ENCODE data around the gene SON.
"Not testable (repeated sequence)": the region's sequence is repeated elsewhere in the genome, so short reads cannot be mapped to it uniquely, and the experiment has no call there.

Gene SON

DNA sequence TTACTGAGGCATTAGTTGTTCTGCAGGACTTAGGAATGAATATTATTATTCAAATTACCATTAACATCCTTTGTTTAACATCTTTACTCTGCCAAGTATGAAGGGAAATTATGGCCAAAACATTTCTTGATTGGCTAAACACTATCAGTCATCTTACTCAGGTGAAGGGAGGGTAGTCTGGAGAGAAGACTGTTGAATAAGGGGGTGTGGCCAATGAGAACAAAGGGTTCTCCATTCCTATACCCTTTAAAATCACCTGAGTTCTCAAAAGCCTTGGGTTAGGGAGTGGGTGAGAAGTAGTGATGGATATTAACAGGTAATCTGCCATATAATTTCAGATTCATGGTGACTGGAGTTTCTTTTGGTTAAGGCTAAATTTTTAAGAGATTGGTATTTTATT lies 79.4 kb downstream of the SON start:
- Mint-ChIP-seq H3K27ac (no peak overlapping the region), H3K36me3 (peaks cover 13 to 32% of the 10 kb centered on the region in 2 donors)
- DNase-seq, result no peak

DNA sequence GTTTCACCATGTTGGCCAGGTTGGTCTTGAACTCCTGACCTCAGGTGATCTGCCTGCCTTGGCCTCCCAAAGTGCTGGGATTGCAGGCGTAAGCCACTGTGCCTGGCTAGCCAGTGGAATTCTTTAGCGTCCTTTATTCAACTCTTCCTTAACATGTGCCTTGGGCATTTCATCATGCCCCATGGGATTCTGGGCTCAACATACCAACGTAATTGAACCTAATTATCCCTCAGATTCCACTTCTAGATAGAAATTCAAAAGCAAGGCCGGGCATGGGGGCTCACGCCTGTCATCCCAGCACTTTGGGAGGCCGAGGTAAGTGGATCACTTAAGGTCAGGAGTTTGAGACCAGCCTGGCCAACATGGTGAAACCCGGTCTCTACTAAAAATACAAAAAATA lies 83.3 kb downstream of the SON start:
- not testable (repeated sequence) for H3K4me1 Mint-ChIP-seq; H3K4me3 Mint-ChIP-seq; H3K27me3 Mint-ChIP-seq; ATAC-seq (replicated peaks); H3K27ac Mint-ChIP-seq; DNase-seq; H3K9me3 Mint-ChIP-seq
- H3K36me3 Mint-ChIP-seq, result peaks cover 9 to 18% of the 10 kb centered on the region in 2 donors

More for the DNA sequence above, 79.4 kb downstream of the SON start:
- H3K4me1 Mint-ChIP-seq, result peaks cover 3 to 6% of the 10 kb centered on the region in 2 donors
- no peak overlapping the region for H3K4me3 Mint-ChIP-seq
- peaks cover 5 to 7% of the 10 kb centered on the region in 2 donors for H3K9me3 Mint-ChIP-seq
- H3K27me3 Mint-ChIP-seq, result no peaks in the 10 kb centered on the region
- no peak for ATAC-seq (replicated peaks)
